Esophagus (tissue), 2 donors: ENCODE data around the gene WHAMM. TPM values are rescaled to one million over a fixed set of nuclear protein-coding genes. Genes with fewer than 3 reads are reported as not detected.
"Not testable (repeated sequence)": the region's sequence is repeated elsewhere in the genome, so short reads cannot be mapped to it uniquely, and the experiment has no call there.

ENCODE experiments used
- H3K27ac ChIP-seq, 2 donors: one replicate each; pipeline ENCODE4 v1.5.1; 2013; ENCODE audit warnings: low read depth in 2 of 2, mild to moderate bottlenecking in 2 of 2, inconsistent platforms in 1 of 2, low read length in 1 of 2, moderate library complexity in 1 of 2
- H3K27me3 ChIP-seq, 2 donors: one replicate each; pipeline ENCODE4 v1.6.1; 2013; ENCODE audit warnings: low read length in 2 of 2, control low read depth in 1 of 2, mild to moderate bottlenecking in 1 of 2; ENCODE audit not compliant: insufficient read depth in 2 of 2, control insufficient read depth in 1 of 2
- H3K36me3 ChIP-seq, 2 donors: one replicate each; pipeline ENCODE4 v1.6.1; 2013; ENCODE audit warnings: low read length in 1 of 2; ENCODE audit not compliant: control insufficient read depth in 2 of 2, insufficient read depth in 2 of 2
- H3K4me1 ChIP-seq, 2 donors: one replicate each; pipeline ENCODE4 v1.6.1; 2013; ENCODE audit warnings: low read length in 1 of 2; ENCODE audit not compliant: control insufficient read depth in 2 of 2, insufficient read depth in 2 of 2
- H3K4me3 ChIP-seq, 2 donors: one replicate each; pipeline ENCODE4 v1.5.1; 2013; ENCODE audit warnings: low read length in 2 of 2, mild to moderate bottlenecking in 2 of 2, low read depth in 1 of 2, moderate library complexity in 1 of 2
- H3K9me3 ChIP-seq, 2 donors: one replicate each; pipeline ENCODE4 v1.6.1; 2013; ENCODE audit warnings: mild to moderate bottlenecking in 2 of 2, low read depth in 1 of 2, low read length in 1 of 2, moderate library complexity in 1 of 2; ENCODE audit not compliant: control insufficient read depth in 2 of 2, insufficient read depth in 1 of 2
- WGBS, 2 donors: extraction: QIAGEN DNeasy Blood & Tissue Kit; methylation state at CpG; one replicate each; pipeline ENCODE4 v1.1.7; 2013; 5-methylcytosine and 5-hydroxymethylcytosine counted together
- polyA plus RNA-seq, 2 donors: library from polyadenylated mRNA; stranded (reverse); fragments of 200-250 nt; gene quantifications; one replicate each; pipeline ENCODE4 v1.2.3, GENCODE V29; 2013
- donor health status: healthy with polysubstance abuse.
- donor health status: Bipolar disorder and iron deficiency.

WHAMM gene
- polyA plus RNA-seq, 2 donors = 4.1 to 4.5 TPM

GRCh38 chr15:82855286-82856100, 46.1 kb downstream of the WHAMM start:
- Histone ChIP-seq H3K4me3 (no peak overlapping the region), H3K36me3 (peaks cover 0 to 14% of the 10 kb centered on the region in 2 donors), H3K9me3 (no peaks in the 10 kb centered on the region), H3K27me3 (no peaks in the 10 kb centered on the region), H3K4me1 (no peaks in the 10 kb centered on the region), H3K27ac (no peak overlapping the region)
- 81 to 84% methylated on average over 15 to 17 of the region's 17 CpGs for WGBS, 2 donors

- no peak overlapping the region for H3K4me3 ChIP-seq
- no peaks in the 10 kb centered on the region for H3K4me1 ChIP-seq
- H3K36me3 ChIP-seq = peaks cover 0 to 12% of the 10 kb centered on the region in 2 donors
- H3K9me3 ChIP-seq = no peaks in the 10 kb centered on the region
- H3K27ac ChIP-seq = no peak overlapping the region
- no peaks in the 10 kb centered on the region for H3K27me3 ChIP-seq
- 92 to 95% methylated on average over 10 of the region's 10 CpGs for WGBS, 2 donors
Observed at GRCh38 chr15:82856397-82857170, 47.2 kb downstream of the WHAMM start.

GRCh38 chr15:82858932-82859331, 49.5 kb downstream of the WHAMM start:
- H3K36me3 ChIP-seq = peaks cover 0 to 3% of the 10 kb centered on the region in 2 donors
- H3K27me3 ChIP-seq = no peaks in the 10 kb centered on the region
- H3K4me3 ChIP-seq = no peak overlapping the region
- H3K9me3 ChIP-seq = no peaks in the 10 kb centered on the region
- H3K27ac ChIP-seq = no peak overlapping the region
- no peaks in the 10 kb centered on the region for H3K4me1 ChIP-seq
- 92 to 93% methylated on average over 11 of the region's 11 CpGs for WGBS, 2 donors

GRCh38 chr15:82862886-82863285, 53.5 kb downstream of the WHAMM start:
- H3K36me3 ChIP-seq = no peaks in the 10 kb centered on the region
- no peaks in the 10 kb centered on the region for H3K27me3 ChIP-seq
- no peaks in the 10 kb centered on the region for H3K4me1 ChIP-seq
- 85 to 87% methylated on average over 6 of the region's 6 CpGs for WGBS, 2 donors
- H3K27ac ChIP-seq = no peak overlapping the region
- no peaks in the 10 kb centered on the region for H3K9me3 ChIP-seq
- H3K4me3 ChIP-seq = no peak overlapping the region

- Histone ChIP-seq H3K9me3 (no peaks in the 10 kb centered on the region), H3K27me3 (no peaks in the 10 kb centered on the region), H3K36me3 (no peaks in the 10 kb centered on the region), H3K4me3 (no peak overlapping the region), H3K4me1 (no peaks in the 10 kb centered on the region), H3K27ac (no peak overlapping the region)
- WGBS, 2 donors = 75 to 81% methylated on average over 2 of the region's 2 CpGs
Observed at GRCh38 chr15:82864967-82865366, 55.5 kb downstream of the WHAMM start.

GRCh38 chr15:82865581-82865980, 56.2 kb downstream of the WHAMM start:
- WGBS, 2 donors = 63 to 65% methylated on average over 4 of the region's 4 CpGs
- H3K36me3 ChIP-seq, H3K4me1 ChIP-seq, H3K4me3 ChIP-seq, H3K27ac ChIP-seq, H3K9me3 ChIP-seq, H3K27me3 ChIP-seq: not testable (repeated sequence)

GRCh38 chr15:82865981-82866380, 56.6 kb downstream of the WHAMM start:
- not testable (repeated sequence) for H3K4me1 ChIP-seq, H3K4me3 ChIP-seq
- WGBS, 2 donors = 77 to 92% methylated on average over 3 of the region's 3 CpGs

GRCh38 chr15:82870727-82871320, 61.4 kb downstream of the WHAMM start:
- WGBS, 2 donors = 66 to 75% methylated on average over 7 of the region's 7 CpGs

More at GRCh38 chr15:82865981-82866380, 56.6 kb downstream of the WHAMM start:
- not testable (repeated sequence) for H3K27me3 ChIP-seq, H3K36me3 ChIP-seq, H3K9me3 ChIP-seq, H3K27ac ChIP-seq

GRCh38 chr15:82871358-82871757, 61.9 kb downstream of the WHAMM start:
- H3K27ac ChIP-seq = no peak overlapping the region

More at GRCh38 chr15:82870727-82871320, 61.4 kb downstream of the WHAMM start:
- H3K27ac ChIP-seq = no peak overlapping the region
- H3K4me1 ChIP-seq = no peaks in the 10 kb centered on the region
- no peaks in the 10 kb centered on the region for H3K9me3 ChIP-seq
- no peaks in the 10 kb centered on the region for H3K27me3 ChIP-seq
- no peak overlapping the region for H3K4me3 ChIP-seq
- peaks cover 0 to 3% of the 10 kb centered on the region in 2 donors for H3K36me3 ChIP-seq

More at GRCh38 chr15:82871358-82871757, 61.9 kb downstream of the WHAMM start:
- H3K4me1 ChIP-seq = no peaks in the 10 kb centered on the region
- H3K27me3 ChIP-seq = no peaks in the 10 kb centered on the region
- H3K36me3 ChIP-seq = peaks cover 0 to 3% of the 10 kb centered on the region in 2 donors
- H3K4me3 ChIP-seq = no peak overlapping the region
- no peaks in the 10 kb centered on the region for H3K9me3 ChIP-seq
- 57 to 74% methylated on average over 5 of the region's 5 CpGs for WGBS, 2 donors
